PC-9 (cell line): ENCODE data around the gene PTGS2. TPM values are rescaled to one million over a fixed set of nuclear protein-coding genes. Genes with fewer than 3 reads are reported as not detected.

Source experiments
- BruUV-seq: library from RNA; stranded (reverse); fragments of 400-500 nt; replicated peaks from 2 replicates; lab custom pipeline; 2021; lab: Mats Ljungman, UMichigan
- CTCF ChIA-PET: fragments of 300-600 bp; sonication (Branson Sonifier 250); formaldehyde crosslinking; loops from one replicate; lab custom pipeline; 2022; ENCODE audit warnings: antibody characterized with exemption; lab: Charles Lee
- POLR2A ChIA-PET: fragments of 300-600 bp; sonication (Branson Sonifier 250); formaldehyde crosslinking; loops from one replicate; lab custom pipeline; 2022; ENCODE audit warnings: antibody characterized with exemption; ENCODE audit not compliant: unreplicated experiment; lab: Charles Lee
- DNase-seq, 2 experiments: peaks; one replicate each; pipeline versions ENCODE4 v3.0.0 to v3.0.0-alpha.2; 2015 to 2022; ENCODE audit warnings: mixed read lengths in 1 of 2
- H2AFZ ChIP-seq: fragments of 200-600 bp; sonication (generic); 2 replicates; pipeline ENCODE4 v1.8.1; 2017; ENCODE audit warnings: antibody characterized with exemption
- H3F3A ChIP-seq: fragments of 200-600 bp; sonication (generic); 2 replicates; pipeline ENCODE4 v1.8.1; 2017; ENCODE audit warnings: antibody characterized with exemption, mild to moderate bottlenecking, low read depth; ENCODE audit not compliant: insufficient read depth
- H3K27ac ChIP-seq: fragments of 200-600 bp; sonication (generic); 2 replicates; pipeline ENCODE4 v1.6.1; 2016; ENCODE audit warnings: mixed run types
- H3K27me3 ChIP-seq: fragments of 200-600 bp; sonication (generic); 2 replicates; pipeline ENCODE4 v1.6.1; 2016; ENCODE audit warnings: low read depth, mixed run types; ENCODE audit not compliant: insufficient read depth
- H3K36me3 ChIP-seq: fragments of 200-600 bp; sonication (generic); 2 replicates; pipeline ENCODE4 v1.6.1; 2016; ENCODE audit warnings: low read depth, mixed run types
- H3K4me1 ChIP-seq: fragments of 200-600 bp; sonication (generic); replicated peaks from 2 replicates; pipeline ENCODE4 v1.6.1; 2016; ENCODE audit warnings: mixed run types; ENCODE audit not compliant: insufficient read depth
- H3K4me2 ChIP-seq: fragments of 200-600 bp; sonication (generic); 2 replicates; pipeline ENCODE4 v1.6.1; 2017; ENCODE audit warnings: mixed run types
- H3K4me3 ChIP-seq: fragments of 200-600 bp; sonication (generic); 2 replicates; pipeline ENCODE4 v1.6.1; 2016; ENCODE audit warnings: mixed run types
- H3K79me2 ChIP-seq: fragments of 200-600 bp; sonication (generic); 2 replicates; pipeline ENCODE4 v1.6.1; 2017; ENCODE audit warnings: low read depth, mixed run types
- H3K9me2 ChIP-seq: fragments of 200-600 bp; sonication (generic); 2 replicates; pipeline ENCODE4 v1.8.1; 2017; ENCODE audit warnings: mild to moderate bottlenecking; ENCODE audit not compliant: insufficient read depth
- H3K9me3 ChIP-seq: fragments of 200-600 bp; sonication (generic); 2 replicates; pipeline ENCODE4 v1.8.1; 2016; ENCODE audit warnings: low read depth; ENCODE audit not compliant: insufficient read depth
- H4K20me1 ChIP-seq: fragments of 200-600 bp; sonication (generic); 2 replicates; pipeline ENCODE4 v1.8.1; 2017; ENCODE audit not compliant: insufficient read depth
- EZH2 ChIP-seq: fragments of 200-600 bp; sonication (generic); IDR thresholded peaks from 2 replicates; pipeline ENCODE4 v1.8.0; 2017; ENCODE audit warnings: antibody characterized with exemption, low read depth
- intact Hi-C: fragments of 100-400 bp; cut with micrococcal nuclease; formaldehyde crosslinking; loops from one replicate; pipeline ENCODE4 v1.10.0; 2022; ENCODE audit not compliant: unreplicated experiment
- total RNA-seq: library from RNA; stranded (reverse); gene quantifications from 2 replicates; pipeline ENCODE4 v1.2.3, GENCODE V29; 2021
- TF ChIP-seq, protein P1 (sequence below): fragments of 200-600 bp; sonication (generic); conservative IDR thresholded peaks from 2 replicates; pipeline ENCODE4 v1.6.1; 2017; ENCODE audit warnings: mixed run types, antibody characterized with exemption, mild to moderate bottlenecking, moderate library complexity

PTGS2 gene
- total RNA-seq, 1 experiment from 2014 or later, result 0.63 TPM

GRCh38 chr1:186629341-186629740 is 50.9 kb downstream of the PTGS2 start:
- H3K36me3 ChIP-seq, result no peaks in the 10 kb centered on the region
- no peak overlapping the region for H3K27ac ChIP-seq
- ChIA-PET CTCF (no interaction called here), POLR2A (interaction anchor here (0.7 kb wide), 1 partner anchor 33 kb away, joined by 5 read pairs; no protein-coding TSS in a partner anchor)
- intact Hi-C loops, result no loop called here
- H3F3A ChIP-seq, result no peaks in the 10 kb centered on the region
- no peaks in the 10 kb centered on the region for H3K9me2 ChIP-seq
- no peak overlapping the region for H3K4me2 ChIP-seq
- H2AFZ ChIP-seq, result no peak overlapping the region
- H3K79me2 ChIP-seq, result no peaks in the 10 kb centered on the region
- no peaks in the 10 kb centered on the region for H3K9me3 ChIP-seq
- H3K27me3 ChIP-seq, result no peaks in the 10 kb centered on the region
- no peak for TF ChIP-seq EZH2
- TF ChIP-seq, protein P1, sequence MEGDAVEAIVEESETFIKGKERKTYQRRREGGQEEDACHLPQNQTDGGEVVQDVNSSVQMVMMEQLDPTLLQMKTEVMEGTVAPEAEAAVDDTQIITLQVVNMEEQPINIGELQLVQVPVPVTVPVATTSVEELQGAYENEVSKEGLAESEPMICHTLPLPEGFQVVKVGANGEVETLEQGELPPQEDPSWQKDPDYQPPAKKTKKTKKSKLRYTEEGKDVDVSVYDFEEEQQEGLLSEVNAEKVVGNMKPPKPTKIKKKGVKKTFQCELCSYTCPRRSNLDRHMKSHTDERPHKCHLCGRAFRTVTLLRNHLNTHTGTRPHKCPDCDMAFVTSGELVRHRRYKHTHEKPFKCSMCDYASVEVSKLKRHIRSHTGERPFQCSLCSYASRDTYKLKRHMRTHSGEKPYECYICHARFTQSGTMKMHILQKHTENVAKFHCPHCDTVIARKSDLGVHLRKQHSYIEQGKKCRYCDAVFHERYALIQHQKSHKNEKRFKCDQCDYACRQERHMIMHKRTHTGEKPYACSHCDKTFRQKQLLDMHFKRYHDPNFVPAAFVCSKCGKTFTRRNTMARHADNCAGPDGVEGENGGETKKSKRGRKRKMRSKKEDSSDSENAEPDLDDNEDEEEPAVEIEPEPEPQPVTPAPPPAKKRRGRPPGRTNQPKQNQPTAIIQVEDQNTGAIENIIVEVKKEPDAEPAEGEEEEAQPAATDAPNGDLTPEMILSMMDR, result no peak
- H4K20me1 ChIP-seq, result no peaks in the 10 kb centered on the region
- no peak overlapping the region for H3K4me3 ChIP-seq
- no TSS peak for BruUV-seq
- DNase-seq, result no peak
- H3K4me1 ChIP-seq, result no peaks in the 10 kb centered on the region

- intact Hi-C loops, result no loop called here
- DNase-seq, result no peak
- no peaks in the 10 kb centered on the region for H3K36me3 ChIP-seq
- H3F3A ChIP-seq, result no peaks in the 10 kb centered on the region
- no peaks in the 10 kb centered on the region for H3K27me3 ChIP-seq
- H2AFZ ChIP-seq, result no peak overlapping the region
- ChIA-PET CTCF (no interaction called here), POLR2A (interaction anchor here (0.7 kb wide), 1 partner anchor 33 kb away, joined by 5 read pairs; no protein-coding TSS in a partner anchor)
- H4K20me1 ChIP-seq, result no peaks in the 10 kb centered on the region
- no peak for TF ChIP-seq EZH2
- TF ChIP-seq, protein P1, result no peak
- no peaks in the 10 kb centered on the region for H3K4me1 ChIP-seq
- no peak overlapping the region for H3K27ac ChIP-seq
- no peak overlapping the region for H3K4me2 ChIP-seq
- H3K9me2 ChIP-seq, result no peaks in the 10 kb centered on the region
- no peaks in the 10 kb centered on the region for H3K9me3 ChIP-seq
- H3K79me2 ChIP-seq, result no peaks in the 10 kb centered on the region
- no TSS peak for BruUV-seq
- no peak overlapping the region for H3K4me3 ChIP-seq
Observed at GRCh38 chr1:186628910-186629309, 51.3 kb downstream of the PTGS2 start.

GRCh38 chr1:186627019-186627418 is 53.2 kb downstream of the PTGS2 start:
- BruUV-seq, result no TSS peak
- intact Hi-C loops, result no loop called here
- Histone ChIP-seq H3K27me3 (no peaks in the 10 kb centered on the region), H3K4me3 (no peak overlapping the region), H3K9me2 (no peaks in the 10 kb centered on the region), H3K27ac (no peak overlapping the region), H3K79me2 (no peaks in the 10 kb centered on the region), H2AFZ (no peak overlapping the region), H3K9me3 (no peaks in the 10 kb centered on the region), H3K4me2 (no peak overlapping the region), H3F3A (no peaks in the 10 kb centered on the region), H3K4me1 (no peaks in the 10 kb centered on the region), H3K36me3 (no peaks in the 10 kb centered on the region), H4K20me1 (no peaks in the 10 kb centered on the region)
- ChIA-PET CTCF (no interaction called here), POLR2A (interaction anchor here (0.7 kb wide), 1 partner anchor 364 kb away, joined by 3 read pairs; no protein-coding TSS in a partner anchor)
- no peak for TF ChIP-seq EZH2
- TF ChIP-seq, protein P1, result no peak
- no peak for DNase-seq
